Fibroblast of lung (primary cell): ENCODE results near the gene SPSB1. TPM values are rescaled to one million over a fixed set of nuclear protein-coding genes. Genes with fewer than 3 reads are reported as not detected.
A peak's percentile ranks its signal among the peaks of the same experiment; 100 is the strongest.

Experiments used
- DNase-seq, 2 donors: peaks; one replicate each; pipeline versions ENCODE4 v3.0.0 to v3.0.0-alpha.2; 2010; ENCODE audit warnings: low read depth in 2 of 2
- H2AFZ ChIP-seq: 2 replicates; pipeline ENCODE4 v1.5.1; 2012; ENCODE audit warnings: low read length, control low read depth, inconsistent platforms
- H3K27ac ChIP-seq: 2 replicates; pipeline ENCODE4 v1.5.1; 2011; ENCODE audit warnings: low read length, control low read depth; ENCODE audit not compliant: insufficient read depth
- H3K27me3 ChIP-seq: 2 replicates; pipeline ENCODE4 v1.5.1; 2011; ENCODE audit warnings: mild to moderate bottlenecking, low read length; ENCODE audit not compliant: control insufficient read depth, insufficient read depth
- H3K36me3 ChIP-seq: 2 replicates; pipeline ENCODE4 v1.5.1; 2011; ENCODE audit warnings: low read length; ENCODE audit not compliant: control insufficient read depth, insufficient read depth
- H3K4me1 ChIP-seq: 2 replicates; pipeline ENCODE4 v1.5.1; 2011; ENCODE audit warnings: low read length; ENCODE audit not compliant: control insufficient read depth, insufficient read depth; ENCODE audit errors: extremely low read depth
- H3K4me2 ChIP-seq: 2 replicates; pipeline ENCODE4 v1.5.1; 2011; ENCODE audit warnings: low read length, control low read depth; ENCODE audit not compliant: insufficient read depth; ENCODE audit errors: extremely low read depth
- H3K4me3 ChIP-seq, 4 experiments: fragments of 200-600 bp in 1 of 4; sonication (generic) in 1 of 4; replicated peaks in 1 of 4; 2 replicates each; pipeline ENCODE4 v1.5.1; 2011 to 2016; ENCODE audit warnings: low read length in 4 of 4, low read depth in 3 of 4, mild to moderate bottlenecking in 3 of 4, control low read depth in 2 of 4, inconsistent platforms in 1 of 4, mixed read lengths in 1 of 4; ENCODE audit not compliant: insufficient read depth in 1 of 4; ENCODE audit errors: control extremely low read depth in 1 of 4
- H3K79me2 ChIP-seq: 2 replicates; pipeline ENCODE4 v1.5.1; 2012; ENCODE audit warnings: mild to moderate bottlenecking, low read length, inconsistent platforms; ENCODE audit not compliant: control insufficient read depth, insufficient read depth
- H3K9ac ChIP-seq: 2 replicates; pipeline ENCODE4 v1.5.1; 2011; ENCODE audit warnings: mild to moderate bottlenecking, low read length, control low read depth; ENCODE audit not compliant: insufficient read depth
- H3K9me3 ChIP-seq: 2 replicates; pipeline ENCODE4 v1.5.1; 2012; ENCODE audit warnings: low read depth, low read length; ENCODE audit not compliant: control insufficient read depth, insufficient read depth
- H4K20me1 ChIP-seq: 2 replicates; pipeline ENCODE4 v1.5.1; 2011; ENCODE audit warnings: low read length; ENCODE audit not compliant: control insufficient read depth, insufficient read depth; ENCODE audit errors: extremely low read depth
- EZH2 ChIP-seq: IDR thresholded peaks from 2 replicates; pipeline ENCODE4 v1.5.1; 2012; ENCODE audit warnings: low read length, control low read depth, mild to moderate bottlenecking; ENCODE audit errors: missing control alignments
- polyA plus RNA-seq, 2 donors: library from polyadenylated mRNA; depleted of rRNA in 1 of 2; stranded (reverse) in 1 of 2; unstranded in 1 of 2; fragments of >200 nt; gene quantifications; 2 replicates each; pipeline ENCODE4 v1.2.1, GENCODE V29; 2011 to 2012; ENCODE audit warnings: missing spikeins in 1 of 2
- total RNA-seq: library from RNA; depleted of rRNA; stranded (reverse); fragments of >200 nt; gene quantifications from 2 replicates; pipeline ENCODE4 v1.2.1, GENCODE V29; 2014
- TF ChIP-seq, protein P1 (sequence below), 2 donors: IDR thresholded peaks in 1 of 2; conservative IDR thresholded peaks in 1 of 2; 1 replicate in 1 of 2; 2 replicates in 1 of 2; pipeline ENCODE4 v1.5.1; 2011 to 2012; ENCODE audit warnings: low read length in 2 of 2, control low read depth in 1 of 2, inconsistent platforms in 1 of 2, low read depth in 1 of 2, mild to moderate bottlenecking in 1 of 2

SPSB1 gene
- total and polyA plus RNA-seq, 2 donors (not counting 1 experiment from before 2014, with no cell fraction given): 14.3 to 20.6 TPM

DNA sequence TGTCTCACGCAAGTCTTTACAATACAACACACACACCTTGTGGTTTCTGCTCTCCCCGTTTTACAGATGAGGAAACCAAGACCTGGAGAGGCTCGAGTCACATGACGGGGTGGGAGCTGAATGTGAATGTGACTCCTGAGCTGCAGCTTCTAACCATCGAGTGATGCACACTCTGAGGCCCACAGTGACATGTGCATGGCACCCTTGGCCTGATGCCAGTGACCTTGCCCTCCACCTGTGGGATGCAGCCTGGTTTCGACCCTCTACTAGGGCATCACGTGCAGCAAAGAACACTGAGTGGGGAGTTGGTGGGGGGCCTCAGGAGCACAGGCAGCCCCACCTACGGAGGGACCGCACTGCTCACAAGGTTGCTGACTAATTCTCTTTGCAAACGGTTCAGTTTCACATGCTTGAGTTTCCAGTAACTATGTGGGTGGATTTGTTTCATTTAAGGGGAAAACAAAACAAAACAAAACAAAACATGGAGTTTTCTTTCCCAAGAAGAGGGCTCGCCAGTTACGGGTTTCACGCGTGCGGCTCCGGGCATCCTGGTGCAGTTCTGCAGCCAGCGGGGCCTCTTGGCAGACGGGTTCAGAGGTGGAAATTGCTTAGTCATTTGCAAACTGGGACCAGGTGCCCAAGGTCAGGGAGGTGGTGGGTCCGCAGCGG lies 22.9 kb downstream of the SPSB1 start:
- H3K4me2 ChIP-seq: peak overlapping the region; percentile 51
- peak; percentile 78 to 89 for DNase-seq
- peaks cover 2% of the 10 kb centered on the region for H4K20me1 ChIP-seq
- no peaks in the 10 kb centered on the region for H3K9me3 ChIP-seq
- H3K4me3 ChIP-seq: peak overlapping the region in 1 of 4 experiments; percentile 7
- H3K4me1 ChIP-seq: peaks cover 23% of the 10 kb centered on the region
- peak overlapping the region; percentile 89 for H3K27ac ChIP-seq
- peak overlapping the region; percentile 37 for H3K9ac ChIP-seq
- TF ChIP-seq EZH2: no peak
- TF ChIP-seq, protein P1, sequence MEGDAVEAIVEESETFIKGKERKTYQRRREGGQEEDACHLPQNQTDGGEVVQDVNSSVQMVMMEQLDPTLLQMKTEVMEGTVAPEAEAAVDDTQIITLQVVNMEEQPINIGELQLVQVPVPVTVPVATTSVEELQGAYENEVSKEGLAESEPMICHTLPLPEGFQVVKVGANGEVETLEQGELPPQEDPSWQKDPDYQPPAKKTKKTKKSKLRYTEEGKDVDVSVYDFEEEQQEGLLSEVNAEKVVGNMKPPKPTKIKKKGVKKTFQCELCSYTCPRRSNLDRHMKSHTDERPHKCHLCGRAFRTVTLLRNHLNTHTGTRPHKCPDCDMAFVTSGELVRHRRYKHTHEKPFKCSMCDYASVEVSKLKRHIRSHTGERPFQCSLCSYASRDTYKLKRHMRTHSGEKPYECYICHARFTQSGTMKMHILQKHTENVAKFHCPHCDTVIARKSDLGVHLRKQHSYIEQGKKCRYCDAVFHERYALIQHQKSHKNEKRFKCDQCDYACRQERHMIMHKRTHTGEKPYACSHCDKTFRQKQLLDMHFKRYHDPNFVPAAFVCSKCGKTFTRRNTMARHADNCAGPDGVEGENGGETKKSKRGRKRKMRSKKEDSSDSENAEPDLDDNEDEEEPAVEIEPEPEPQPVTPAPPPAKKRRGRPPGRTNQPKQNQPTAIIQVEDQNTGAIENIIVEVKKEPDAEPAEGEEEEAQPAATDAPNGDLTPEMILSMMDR (conservative IDR thresholded peaks at IDR 0.05 in 1 of 2, IDR thresholded peaks at IDR 0.05 in 1 of 2; ENCODE audit: low read depth in 1 of 2, low read length in 2 of 2): no peak
- H3K79me2 ChIP-seq: peaks cover 80% of the 10 kb centered on the region
- H2AFZ ChIP-seq: no peak overlapping the region
- H3K36me3 ChIP-seq: peaks cover 6% of the 10 kb centered on the region
- H3K27me3 ChIP-seq: no peaks in the 10 kb centered on the region

DNA sequence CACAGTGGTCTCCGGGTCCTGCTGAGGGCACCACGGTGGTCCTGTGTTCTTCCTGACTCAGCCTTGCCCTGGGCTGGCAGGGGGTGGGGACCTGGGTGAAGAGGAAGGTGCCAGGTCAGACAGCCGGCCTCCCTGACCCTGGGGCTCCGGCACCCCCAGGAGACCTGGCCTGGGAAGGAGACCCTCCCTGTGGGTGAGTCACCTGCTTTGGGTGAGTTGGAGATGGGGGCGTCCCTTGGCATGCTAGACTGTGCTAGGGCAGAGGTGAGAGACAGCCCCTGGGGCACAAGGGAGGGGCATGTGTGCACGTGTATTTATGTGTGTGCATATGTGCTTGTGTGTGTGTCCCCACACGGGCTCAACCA lies 23.4 kb downstream of the SPSB1 start:
- Histone ChIP-seq H4K20me1 (peaks cover 2% of the 10 kb centered on the region), H3K27me3 (no peaks in the 10 kb centered on the region), H3K27ac (peak overlapping the region; percentile 89), H3K9ac (peak overlapping the region; percentile 37), H3K79me2 (peaks cover 81% of the 10 kb centered on the region), H3K9me3 (no peaks in the 10 kb centered on the region), H3K36me3 (peaks cover 6% of the 10 kb centered on the region), H3K4me3 (peak overlapping the region in 1 of 4 experiments; percentile 7), H3K4me1 (peaks cover 23% of the 10 kb centered on the region), H2AFZ (no peak overlapping the region), H3K4me2 (peak overlapping the region; percentile 15)
- TF ChIP-seq EZH2: no peak
- TF ChIP-seq, protein P1 (conservative IDR thresholded peaks at IDR 0.05 in 1 of 2, IDR thresholded peaks at IDR 0.05 in 1 of 2; ENCODE audit: low read depth in 1 of 2, low read length in 2 of 2): no peak
- DNase-seq: no peak

DNA sequence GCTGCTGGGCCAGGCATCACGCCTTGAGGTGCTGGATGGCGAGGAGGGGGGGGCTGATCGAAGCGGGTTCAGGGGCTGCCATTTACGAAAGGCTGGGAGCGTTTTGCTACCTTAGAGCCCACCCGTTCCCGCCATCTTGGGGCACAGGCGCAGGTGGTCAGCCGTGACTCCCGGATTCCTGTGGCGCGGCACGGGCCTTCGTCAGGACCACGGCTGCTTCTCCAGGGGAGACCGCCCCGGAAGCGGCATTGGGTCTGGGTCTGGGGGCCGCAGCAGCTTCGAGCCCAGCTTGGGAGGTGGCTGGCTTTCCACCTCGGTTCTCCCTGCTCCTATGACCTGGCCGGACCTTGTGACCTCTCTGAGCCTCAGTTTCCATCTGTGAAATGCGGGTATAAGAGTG lies 23.8 kb downstream of the SPSB1 start:
- Histone ChIP-seq H2AFZ (no peak overlapping the region), H3K27me3 (no peaks in the 10 kb centered on the region), H3K4me2 (peak overlapping the region; percentile 15), H3K4me3 (no peak overlapping the region), H3K9me3 (no peaks in the 10 kb centered on the region), H3K36me3 (peaks cover 6% of the 10 kb centered on the region), H3K79me2 (peaks cover 81% of the 10 kb centered on the region), H3K27ac (peak overlapping the region; percentile 89), H4K20me1 (peaks cover 2% of the 10 kb centered on the region), H3K9ac (no peak overlapping the region), H3K4me1 (peaks cover 24% of the 10 kb centered on the region)
- no peak for DNase-seq
- TF ChIP-seq EZH2: no peak
- TF ChIP-seq, protein P1 (conservative IDR thresholded peaks at IDR 0.05 in 1 of 2, IDR thresholded peaks at IDR 0.05 in 1 of 2; ENCODE audit: low read depth in 1 of 2, low read length in 2 of 2): no peak
